ENCODE results near the gene EPHA8.

Gene EPHA8

GRCh38 chr1:22651941-22652856 lies 88.9 kb downstream of the EPHA8 start:
- no peaks in the 10 kb centered on the region for H3K27me3 ChIP-seq (ENCODE audit: control insufficient read depth, insufficient read depth, low read length)
- no peak overlapping the region for H3K4me3 ChIP-seq (ENCODE audit: low read depth, low read length)
- H3K36me3 ChIP-seq (ENCODE audit: control insufficient read depth, insufficient read depth, low read length) = no peaks in the 10 kb centered on the region
- no peak overlapping the region for H3K27ac ChIP-seq (ENCODE audit: low read depth, low read length)
- no peak overlapping the region for H3K9ac ChIP-seq (ENCODE audit: low read depth, low read length)
- no peaks in the 10 kb centered on the region for H3K9me3 ChIP-seq (ENCODE audit: control insufficient read depth, insufficient read depth, low read length)
- no peaks in the 10 kb centered on the region for H3K4me1 ChIP-seq (ENCODE audit: control insufficient read depth, insufficient read depth, low read length)

DNA sequence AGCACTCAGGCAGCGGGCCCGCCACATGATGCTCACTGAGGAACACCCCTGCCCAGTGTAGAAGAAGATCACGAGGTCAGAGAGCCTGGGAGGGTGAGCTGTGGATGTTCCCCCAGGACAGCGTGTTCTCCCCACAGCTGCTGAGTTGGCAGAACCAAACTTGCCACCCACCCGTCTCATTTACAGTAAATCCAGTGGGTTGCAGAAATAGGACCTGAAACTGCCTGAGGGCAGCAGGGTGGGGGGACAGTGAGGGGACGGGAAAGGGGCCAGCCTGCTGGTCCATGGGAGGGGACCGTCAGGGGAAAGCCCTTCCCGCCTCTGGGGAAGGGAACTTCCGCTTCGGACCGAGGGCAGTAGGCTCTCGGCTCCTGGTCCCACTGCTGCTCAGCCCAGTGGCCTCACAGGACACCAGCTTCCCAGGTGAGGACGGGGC lies 89.6 kb downstream of the EPHA8 start, which contains the start of gene C1QB:
C1QB (plus strand) TSS at position 356 of the 436 bp plus-strand sequence. CDS start 6,227 bp downstream, outside the sequence.
- Histone ChIP-seq H3K27me3 (ENCODE audit: control insufficient read depth, insufficient read depth, low read length) (no peaks in the 10 kb centered on the region), H3K9me3 (ENCODE audit: control insufficient read depth, insufficient read depth, low read length) (no peaks in the 10 kb centered on the region), H3K4me3 (ENCODE audit: low read depth, low read length) (no peak within 1 kb of the TSS), H3K9ac (ENCODE audit: low read depth, low read length) (no peak within 1 kb of the TSS), H3K4me1 (ENCODE audit: control insufficient read depth, insufficient read depth, low read length) (no peaks in the 10 kb centered on the region), H3K27ac (ENCODE audit: low read depth, low read length) (no peak within 1 kb of the TSS), H3K36me3 (ENCODE audit: control insufficient read depth, insufficient read depth, low read length) (no peaks in the 10 kb centered on the region)
